OCI-LY7 (cell line): ENCODE results near the gene TMEM266. TPM values are rescaled to one million over a fixed set of nuclear protein-coding genes. Genes with fewer than 3 reads are reported as not detected.

Experiments
- BruUV-seq: library from RNA; stranded (reverse); fragments of 400-500 nt; replicated peaks from 2 replicates; lab custom pipeline; 2021; lab: Mats Ljungman, UMichigan
- CTCF ChIA-PET: fragments of 300-600 bp; sonication (Branson Sonifier 250); formaldehyde crosslinking; loops from one replicate; lab custom pipeline; 2022; ENCODE audit warnings: antibody characterized with exemption; ENCODE audit not compliant: unreplicated experiment; lab: Charles Lee
- POLR2A ChIA-PET: fragments of 300-600 bp; sonication (Branson Sonifier 250); formaldehyde crosslinking; loops from one replicate; lab custom pipeline; 2022; ENCODE audit warnings: antibody characterized with exemption; lab: Charles Lee
- DNase-seq: peaks from one replicate; pipeline ENCODE4 v3.0.0-alpha.2; 2015; ENCODE audit warnings: low spot score
- H2AFZ ChIP-seq: fragments of 200-600 bp; sonication (generic), shearing (Covaris generic); 2 replicates; pipeline ENCODE4 v1.6.1; 2014; ENCODE audit warnings: mild to moderate bottlenecking, antibody characterized with exemption, low read length, moderate library complexity
- H3K27ac ChIP-seq: fragments of 200-600 bp; sonication (generic); 2 replicates; pipeline ENCODE4 v1.5.1; 2014; ENCODE audit warnings: mixed run types, low read depth, mild to moderate bottlenecking, moderate library complexity, low read length, inconsistent platforms; ENCODE audit not compliant: poor library complexity, severe bottlenecking
- H3K36me3 ChIP-seq: fragments of 200-600 bp; sonication (generic); 2 replicates; pipeline ENCODE4 v1.6.1; 2014; ENCODE audit warnings: mild to moderate bottlenecking, antibody characterized with exemption, low read length, moderate library complexity, mixed read lengths; ENCODE audit not compliant: insufficient read depth
- H3K4me1 ChIP-seq: fragments of 200-600 bp; sonication (generic); 2 replicates; pipeline ENCODE4 v1.5.1; 2014; ENCODE audit warnings: mild to moderate bottlenecking, low read length; ENCODE audit not compliant: insufficient read depth, poor library complexity, severe bottlenecking
- H3K4me2 ChIP-seq: fragments of 200-600 bp; sonication (generic); 2 replicates; pipeline ENCODE4 v1.6.1; 2014; ENCODE audit warnings: mild to moderate bottlenecking, low read length
- H3K4me3 ChIP-seq: fragments of 200-600 bp; sonication (generic); 2 replicates; pipeline ENCODE4 v1.5.1; 2014; ENCODE audit warnings: mild to moderate bottlenecking, low read depth, low read length; ENCODE audit not compliant: poor library complexity, severe bottlenecking
- H3K79me2 ChIP-seq: fragments of 200-600 bp; sonication (generic); 2 replicates; pipeline ENCODE4 v1.6.1; 2016; ENCODE audit warnings: low read depth, mild to moderate bottlenecking, low read length, moderate library complexity, mixed read lengths; ENCODE audit not compliant: insufficient read depth
- H3K9me2 ChIP-seq: fragments of 200-600 bp; sonication (generic); 2 replicates; pipeline ENCODE4 v1.6.1; 2016; ENCODE audit warnings: mild to moderate bottlenecking, low read length, mixed read lengths; ENCODE audit not compliant: insufficient read depth
- H3K9me3 ChIP-seq: fragments of 200-600 bp; sonication (generic); 2 replicates; pipeline ENCODE4 v1.6.1; 2014; ENCODE audit warnings: mild to moderate bottlenecking, mixed run types, low read length, mixed read lengths
- H4K20me1 ChIP-seq: fragments of 200-600 bp; sonication (generic); 2 replicates; pipeline ENCODE4 v1.6.1; 2014; ENCODE audit warnings: mild to moderate bottlenecking, antibody characterized with exemption, low read length, moderate library complexity, mixed read lengths; ENCODE audit not compliant: insufficient read depth
- EZH2phosphoT487 ChIP-seq: fragments of 200-600 bp; sonication (generic); IDR thresholded peaks from 2 replicates; pipeline ENCODE4 v1.6.1; 2018; ENCODE audit warnings: low read depth, borderline replicate concordance, mild to moderate bottlenecking, mixed run types, antibody characterized with exemption, low read length, moderate library complexity, mixed read lengths
- intact Hi-C: fragments of 100-400 bp; cut with micrococcal nuclease; formaldehyde crosslinking; loops from one replicate; pipeline ENCODE4 v1.10.0; 2022; ENCODE audit not compliant: unreplicated experiment
- total RNA-seq, 2 experiments: library from RNA; depleted of rRNA in 1 of 2; stranded (reverse); fragments of >200 nt in 1 of 2; shearing (Covaris generic) in 1 of 2; gene quantifications; 2 replicates each; pipeline ENCODE4 v1.2.3, GENCODE V29; 2014 to 2022
- TF ChIP-seq, protein P1 (sequence below): fragments of 200-600 bp; sonication (generic); conservative IDR thresholded peaks from 2 replicates; pipeline ENCODE4 v1.5.1; 2014; ENCODE audit warnings: mild to moderate bottlenecking, antibody characterized with exemption, low read length, moderate library complexity, mixed read lengths

The TMEM266 gene
- total RNA-seq, 2 experiments from 2014 or later = not detected

DNA sequence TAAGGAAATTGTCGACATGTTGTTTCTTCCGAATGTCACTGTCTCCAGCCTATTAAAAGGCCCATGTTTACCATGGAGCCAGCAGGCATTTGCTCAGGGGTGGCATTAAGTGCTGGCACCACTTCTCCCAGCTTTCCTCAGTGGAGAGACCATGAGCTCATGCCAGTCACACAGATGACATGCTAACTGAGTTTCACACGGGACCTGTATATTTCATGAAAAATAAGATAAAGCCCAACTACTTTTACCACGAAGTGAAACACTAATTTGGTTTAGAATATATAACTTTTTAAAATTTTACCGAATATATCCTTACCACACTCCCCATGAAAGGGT is 158.1 kb downstream of the TMEM266 start:
- ChIA-PET POLR2A (interaction anchor here (0.6 kb wide), 1 partner anchor 78 kb away, joined by 3 read pairs; no protein-coding TSS in a partner anchor), CTCF (no interaction called here)
- no peaks in the 10 kb centered on the region for H3K4me1 ChIP-seq
- no peaks in the 10 kb centered on the region for H3K9me2 ChIP-seq
- H3K4me3 ChIP-seq = no peak overlapping the region
- TF ChIP-seq EZH2phosphoT487 = no peak
- TF ChIP-seq, protein P1, sequence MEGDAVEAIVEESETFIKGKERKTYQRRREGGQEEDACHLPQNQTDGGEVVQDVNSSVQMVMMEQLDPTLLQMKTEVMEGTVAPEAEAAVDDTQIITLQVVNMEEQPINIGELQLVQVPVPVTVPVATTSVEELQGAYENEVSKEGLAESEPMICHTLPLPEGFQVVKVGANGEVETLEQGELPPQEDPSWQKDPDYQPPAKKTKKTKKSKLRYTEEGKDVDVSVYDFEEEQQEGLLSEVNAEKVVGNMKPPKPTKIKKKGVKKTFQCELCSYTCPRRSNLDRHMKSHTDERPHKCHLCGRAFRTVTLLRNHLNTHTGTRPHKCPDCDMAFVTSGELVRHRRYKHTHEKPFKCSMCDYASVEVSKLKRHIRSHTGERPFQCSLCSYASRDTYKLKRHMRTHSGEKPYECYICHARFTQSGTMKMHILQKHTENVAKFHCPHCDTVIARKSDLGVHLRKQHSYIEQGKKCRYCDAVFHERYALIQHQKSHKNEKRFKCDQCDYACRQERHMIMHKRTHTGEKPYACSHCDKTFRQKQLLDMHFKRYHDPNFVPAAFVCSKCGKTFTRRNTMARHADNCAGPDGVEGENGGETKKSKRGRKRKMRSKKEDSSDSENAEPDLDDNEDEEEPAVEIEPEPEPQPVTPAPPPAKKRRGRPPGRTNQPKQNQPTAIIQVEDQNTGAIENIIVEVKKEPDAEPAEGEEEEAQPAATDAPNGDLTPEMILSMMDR = no peak
- no peak for DNase-seq
- no peak overlapping the region for H3K4me2 ChIP-seq
- H2AFZ ChIP-seq = no peak overlapping the region
- 0 out of 2 replicates have a peak, but pooled peaks cover 3% of the 10 kb centered on the region for H3K9me3 ChIP-seq
- H3K79me2 ChIP-seq = no peaks in the 10 kb centered on the region
- intact Hi-C loops = no loop called here
- BruUV-seq = no TSS peak
- H3K36me3 ChIP-seq = peaks cover 56% of the 10 kb centered on the region
- H3K27ac ChIP-seq = no peak overlapping the region
- no peaks in the 10 kb centered on the region for H4K20me1 ChIP-seq

DNA sequence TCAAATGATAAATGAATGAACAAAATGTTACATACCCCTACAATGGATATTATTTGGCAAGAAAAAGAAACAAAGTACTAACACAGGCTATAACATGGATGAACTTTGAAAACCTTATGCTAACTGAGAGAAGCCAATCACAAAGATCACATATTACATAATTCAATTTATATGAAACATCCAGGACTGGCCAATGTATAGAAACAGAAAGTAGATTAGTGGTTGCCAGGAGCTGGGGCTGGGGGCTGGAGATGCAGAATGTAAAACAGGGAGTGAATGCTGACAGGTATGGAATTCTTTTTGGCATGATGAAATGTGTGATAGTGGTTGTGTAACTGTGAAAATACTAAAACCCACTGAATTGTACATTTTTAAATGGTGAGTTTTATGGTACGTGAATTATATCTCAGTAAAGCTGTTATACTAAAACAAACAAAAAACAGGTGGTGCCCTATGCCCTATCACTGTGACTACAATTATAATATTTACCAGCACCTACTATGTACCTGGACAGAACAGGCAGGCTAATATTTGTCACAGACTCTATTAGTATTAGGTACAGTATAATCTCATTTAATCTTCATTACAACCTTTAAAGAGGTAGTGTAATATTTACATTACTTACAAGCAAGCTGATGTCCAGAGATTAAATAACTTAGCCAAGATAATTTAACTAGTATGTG is 161.4 kb downstream of the TMEM266 start:
- no TSS peak for BruUV-seq
- ChIA-PET CTCF (no interaction called here), POLR2A (no interaction called here)
- H3K4me3 ChIP-seq = no peak overlapping the region
- TF ChIP-seq EZH2phosphoT487 = no peak
- TF ChIP-seq, protein P1 = no peak
- no peaks in the 10 kb centered on the region for H4K20me1 ChIP-seq
- intact Hi-C loops = no loop called here
- no peak overlapping the region for H3K27ac ChIP-seq
- no peak for DNase-seq
- no peak overlapping the region for H2AFZ ChIP-seq
- H3K4me2 ChIP-seq = no peak overlapping the region
- 0 out of 2 replicates have a peak, but pooled peaks cover 3% of the 10 kb centered on the region for H3K9me3 ChIP-seq
- H3K4me1 ChIP-seq = no peaks in the 10 kb centered on the region
- H3K36me3 ChIP-seq = peaks cover 59% of the 10 kb centered on the region
- no peaks in the 10 kb centered on the region for H3K79me2 ChIP-seq
- no peaks in the 10 kb centered on the region for H3K9me2 ChIP-seq

DNA sequence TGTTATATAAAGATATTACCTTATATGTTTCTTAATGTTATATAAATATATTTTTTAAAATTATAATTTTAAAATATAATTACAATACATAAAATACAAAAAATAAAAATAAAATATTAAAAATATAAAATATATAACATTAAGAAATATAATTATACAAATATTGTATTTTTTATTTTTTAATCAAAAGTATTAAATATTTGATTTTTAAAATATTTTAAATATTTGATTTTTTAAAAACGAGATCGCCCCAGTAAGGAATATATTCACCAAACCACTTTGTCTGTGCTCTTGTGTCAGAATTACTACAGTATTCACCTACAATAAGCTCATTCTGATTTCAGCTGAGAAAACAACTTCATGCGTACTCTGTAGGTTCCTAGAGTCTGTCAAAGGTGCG is 162.4 kb downstream of the TMEM266 start:
- H3K9me2 ChIP-seq = no peaks in the 10 kb centered on the region
- H3K4me1 ChIP-seq = no peaks in the 10 kb centered on the region
- ChIA-PET CTCF (no interaction called here), POLR2A (no interaction called here)
- H3K36me3 ChIP-seq = peaks cover 55% of the 10 kb centered on the region
- H3K27ac ChIP-seq = no peak overlapping the region
- DNase-seq = no peak
- no peak overlapping the region for H3K4me2 ChIP-seq
- no peak overlapping the region for H2AFZ ChIP-seq
- intact Hi-C loops = no loop called here
- 0 out of 2 replicates have a peak, but pooled peaks cover 3% of the 10 kb centered on the region for H3K9me3 ChIP-seq
- BruUV-seq = no TSS peak
- no peaks in the 10 kb centered on the region for H4K20me1 ChIP-seq
- no peaks in the 10 kb centered on the region for H3K79me2 ChIP-seq
- H3K4me3 ChIP-seq = no peak overlapping the region
- TF ChIP-seq EZH2phosphoT487 = no peak
- TF ChIP-seq, protein P1 = no peak
